ENCODE data around the gene TATDN2. TPM values are rescaled to one million over a fixed set of nuclear protein-coding genes. Genes with fewer than 3 reads are reported as not detected.
A peak's percentile ranks its signal among the peaks of the same experiment; 100 is the strongest.

TATDN2 gene
- polyA plus RNA-seq, 1 of the 3 experiments (the other 2 are of a cell fraction): 14.7 TPM

GRCh38 chr3:10283638-10284037, 35.4 kb downstream of the TATDN2 start:
- Histone ChIP-seq H3K27me3 (ENCODE audit: insufficient read depth) (no peaks in the 10 kb centered on the region), H3K9me2 (no peaks in the 10 kb centered on the region), H3K4me1 (ENCODE audit: control insufficient read depth in 1 of 2, insufficient read depth in 2 of 2, low read depth in 1 of 2, low read length in 1 of 2) (peaks cover 6 to 19% of the 10 kb centered on the region in 2 experiments; a peak in 2 of 4 replicates), H3K4me3 (ENCODE audit: low read depth in 2 of 2, low read length in 1 of 2) (no peak overlapping the region), H3K79me2 (ENCODE audit: insufficient read depth) (no peaks in the 10 kb centered on the region), H3K9me3 (no peaks in the 10 kb centered on the region), H3K9ac (no peak overlapping the region), H3K36me3 (replicated peaks in 1 of 2; ENCODE audit: control insufficient read depth in 1 of 2, insufficient read depth in 2 of 2, low read length in 1 of 2) (peaks cover 29 to 45% of the 10 kb centered on the region in 2 experiments), H3K4me2 (no peak overlapping the region), H3F3A (replicated peaks; ENCODE audit: insufficient read depth) (peaks cover 4% of the 10 kb centered on the region), H2AFZ (ENCODE audit: low read depth) (no peak overlapping the region), H3K27ac (ENCODE audit: low read depth in 2 of 2, low read length in 1 of 2) (no peak overlapping the region), H4K20me1 (ENCODE audit: insufficient read depth) (no peaks in the 10 kb centered on the region)
- peak; percentile 48 for DNase-seq
- TF ChIP-seq POLR2AphosphoS5 (IDR thresholded peaks at IDR 0.05; ENCODE audit: low read depth, low read length): no peak
- TF ChIP-seq EZH2phosphoT487 (IDR thresholded peaks at IDR 0.05; ENCODE audit: borderline replicate concordance, low read depth): no peak
- no peak for TF ChIP-seq YY1 (IDR thresholded peaks at IDR 0.05; ENCODE audit: low read depth)
- TF ChIP-seq MEF2A (IDR thresholded peaks at IDR 0.05; ENCODE audit: borderline replicate concordance, low read depth): no peak
- TF ChIP-seq, protein P1, sequence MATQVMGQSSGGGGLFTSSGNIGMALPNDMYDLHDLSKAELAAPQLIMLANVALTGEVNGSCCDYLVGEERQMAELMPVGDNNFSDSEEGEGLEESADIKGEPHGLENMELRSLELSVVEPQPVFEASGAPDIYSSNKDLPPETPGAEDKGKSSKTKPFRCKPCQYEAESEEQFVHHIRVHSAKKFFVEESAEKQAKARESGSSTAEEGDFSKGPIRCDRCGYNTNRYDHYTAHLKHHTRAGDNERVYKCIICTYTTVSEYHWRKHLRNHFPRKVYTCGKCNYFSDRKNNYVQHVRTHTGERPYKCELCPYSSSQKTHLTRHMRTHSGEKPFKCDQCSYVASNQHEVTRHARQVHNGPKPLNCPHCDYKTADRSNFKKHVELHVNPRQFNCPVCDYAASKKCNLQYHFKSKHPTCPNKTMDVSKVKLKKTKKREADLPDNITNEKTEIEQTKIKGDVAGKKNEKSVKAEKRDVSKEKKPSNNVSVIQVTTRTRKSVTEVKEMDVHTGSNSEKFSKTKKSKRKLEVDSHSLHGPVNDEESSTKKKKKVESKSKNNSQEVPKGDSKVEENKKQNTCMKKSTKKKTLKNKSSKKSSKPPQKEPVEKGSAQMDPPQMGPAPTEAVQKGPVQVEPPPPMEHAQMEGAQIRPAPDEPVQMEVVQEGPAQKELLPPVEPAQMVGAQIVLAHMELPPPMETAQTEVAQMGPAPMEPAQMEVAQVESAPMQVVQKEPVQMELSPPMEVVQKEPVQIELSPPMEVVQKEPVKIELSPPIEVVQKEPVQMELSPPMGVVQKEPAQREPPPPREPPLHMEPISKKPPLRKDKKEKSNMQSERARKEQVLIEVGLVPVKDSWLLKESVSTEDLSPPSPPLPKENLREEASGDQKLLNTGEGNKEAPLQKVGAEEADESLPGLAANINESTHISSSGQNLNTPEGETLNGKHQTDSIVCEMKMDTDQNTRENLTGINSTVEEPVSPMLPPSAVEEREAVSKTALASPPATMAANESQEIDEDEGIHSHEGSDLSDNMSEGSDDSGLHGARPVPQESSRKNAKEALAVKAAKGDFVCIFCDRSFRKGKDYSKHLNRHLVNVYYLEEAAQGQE (IDR thresholded peaks at IDR 0.05; ENCODE audit: low read depth, low read length): no peak
- 0 out of 2 replicates have a peak, but pooled peaks have one; percentile 35 for TF ChIP-seq MXI1 (IDR thresholded peaks at IDR 0.05; ENCODE audit: low read depth, low read length)
- no peak for TF ChIP-seq TAF1 (IDR thresholded peaks at IDR 0.05; ENCODE audit: borderline replicate concordance, low read depth, low read length)
- no peak for TF ChIP-seq SMC3 (IDR thresholded peaks at IDR 0.05; ENCODE audit: low read depth, low read length)
- TF ChIP-seq NRF1 (IDR thresholded peaks at IDR 0.05; ENCODE audit: low read depth, low read length): no peak
- TF ChIP-seq TCF12 (IDR thresholded peaks at IDR 0.05): no peak
- no peak for TF ChIP-seq GABPA (IDR thresholded peaks at IDR 0.05; ENCODE audit: low read depth)
- no peak for TF ChIP-seq SIN3A (IDR thresholded peaks at IDR 0.05; ENCODE audit: borderline replicate concordance, low read depth, low read length)
- 0 out of 2 replicates have a peak, but pooled peaks have one; percentile 66 for TF ChIP-seq RCOR1 (IDR thresholded peaks at IDR 0.05; ENCODE audit: low read length)
- no peak for TF ChIP-seq CTCF (IDR thresholded peaks at IDR 0.05)
- no peak for TF ChIP-seq GATA2 (CRISPR knock-in tag; IDR thresholded peaks at IDR 0.05)
- POLR2A ChIA-PET: interaction anchor here (0.6 kb wide), 1 partner anchor 21 kb away, joined by 3 read pairs; no protein-coding TSS in a partner anchor
- CTCF ChIA-PET: interaction anchor here (0.9 to 1.4 kb wide), 3 partner anchors 14 to 455 kb away, joined by 3 to 7 read pairs (median 3); no protein-coding TSS in a partner anchor
- WGBS (ENCODE audit: low lambda C conversion rate): 64% methylated on average over 5 of the region's 5 CpGs

Measured in SK-N-SH (cell line).